HG03439 (cell line): ENCODE measurements around the gene OR6B2.

Experiments used
- ATAC-seq: cut with Tn5 transposase; IDR thresholded peaks from one replicate; pipeline ENCODE4 v1.9.1; 2021; ENCODE audit warnings: mild to moderate bottlenecking, moderate library complexity; ENCODE audit not compliant: unreplicated experiment

Gene OR6B2

DNA sequence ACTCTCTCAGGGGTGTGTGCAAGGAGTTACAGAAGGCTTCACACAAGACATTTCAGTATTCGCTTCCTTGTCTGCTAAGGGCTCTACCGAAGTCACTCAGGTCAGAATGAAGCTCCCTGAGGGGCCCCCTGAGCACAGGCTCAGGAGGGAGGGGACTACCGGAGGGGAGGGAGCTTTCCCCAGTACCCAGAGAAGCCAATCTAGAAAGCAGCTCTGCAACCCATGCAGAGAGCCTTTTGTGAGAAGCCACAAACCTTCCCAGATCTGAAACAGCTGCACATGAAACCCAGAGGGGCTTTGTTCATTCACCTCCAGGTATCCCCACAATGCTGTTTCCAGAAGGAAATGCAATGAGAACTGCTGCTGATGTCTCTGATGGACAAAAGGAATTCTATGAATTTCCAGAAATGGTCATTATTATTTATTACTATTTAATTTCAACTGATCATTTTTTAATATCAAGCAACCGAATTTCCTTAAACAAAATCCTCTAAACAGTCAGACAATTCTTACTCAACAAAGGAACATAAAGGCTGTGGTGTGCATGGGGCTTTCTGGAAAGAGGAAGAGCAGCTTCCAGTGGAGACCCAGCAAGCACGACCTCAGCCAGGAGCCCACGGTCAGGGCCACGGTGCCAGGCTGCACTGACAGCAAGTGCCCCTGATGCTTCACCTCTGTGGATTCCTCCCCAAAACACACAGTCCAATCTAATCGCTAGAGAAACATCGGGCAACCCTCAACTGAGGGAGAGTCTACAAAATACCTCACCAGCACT lies 47.0 kb downstream of the OR6B2 start:
- ATAC-seq: no peak
